ENCODE data around the gene IZUMO1.
"Not testable (repeated sequence)": the region's sequence is repeated elsewhere in the genome, so short reads cannot be mapped to it uniquely, and the experiment has no call there.

The IZUMO1 gene

GRCh38 chr19:48770734-48771472 lies 24.2 kb upstream of the IZUMO1 start (continued):
- TF ChIP-seq, protein P1, sequence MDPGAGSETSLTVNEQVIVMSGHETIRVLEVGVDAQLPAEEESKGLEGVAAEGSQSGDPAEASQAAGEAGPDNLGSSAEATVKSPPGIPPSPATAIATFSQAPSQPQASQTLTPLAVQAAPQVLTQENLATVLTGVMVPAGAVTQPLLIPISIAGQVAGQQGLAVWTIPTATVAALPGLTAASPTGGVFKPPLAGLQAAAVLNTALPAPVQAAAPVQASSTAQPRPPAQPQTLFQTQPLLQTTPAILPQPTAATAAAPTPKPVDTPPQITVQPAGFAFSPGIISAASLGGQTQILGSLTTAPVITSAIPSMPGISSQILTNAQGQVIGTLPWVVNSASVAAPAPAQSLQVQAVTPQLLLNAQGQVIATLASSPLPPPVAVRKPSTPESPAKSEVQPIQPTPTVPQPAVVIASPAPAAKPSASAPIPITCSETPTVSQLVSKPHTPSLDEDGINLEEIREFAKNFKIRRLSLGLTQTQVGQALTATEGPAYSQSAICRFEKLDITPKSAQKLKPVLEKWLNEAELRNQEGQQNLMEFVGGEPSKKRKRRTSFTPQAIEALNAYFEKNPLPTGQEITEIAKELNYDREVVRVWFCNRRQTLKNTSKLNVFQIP (CRISPR knock-in tag; IDR thresholded peaks at IDR 0.05; ENCODE audit: borderline replicate concordance, low read depth): no peak

- TF ChIP-seq, protein P1 (CRISPR knock-in tag; IDR thresholded peaks at IDR 0.05; ENCODE audit: borderline replicate concordance, low read depth): no peak
- TF ChIP-seq, protein P2, sequence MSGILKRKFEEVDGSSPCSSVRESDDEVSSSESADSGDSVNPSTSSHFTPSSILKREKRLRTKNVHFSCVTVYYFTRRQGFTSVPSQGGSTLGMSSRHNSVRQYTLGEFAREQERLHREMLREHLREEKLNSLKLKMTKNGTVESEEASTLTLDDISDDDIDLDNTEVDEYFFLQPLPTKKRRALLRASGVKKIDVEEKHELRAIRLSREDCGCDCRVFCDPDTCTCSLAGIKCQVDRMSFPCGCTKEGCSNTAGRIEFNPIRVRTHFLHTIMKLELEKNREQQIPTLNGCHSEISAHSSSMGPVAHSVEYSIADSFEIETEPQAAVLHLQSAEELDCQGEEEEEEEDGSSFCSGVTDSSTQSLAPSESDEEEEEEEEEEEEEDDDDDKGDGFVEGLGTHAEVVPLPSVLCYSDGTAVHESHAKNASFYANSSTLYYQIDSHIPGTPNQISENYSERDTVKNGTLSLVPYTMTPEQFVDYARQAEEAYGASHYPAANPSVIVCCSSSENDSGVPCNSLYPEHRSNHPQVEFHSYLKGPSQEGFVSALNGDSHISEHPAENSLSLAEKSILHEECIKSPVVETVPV (CRISPR knock-in tag; IDR thresholded peaks at IDR 0.05): no peak
- TF ChIP-seq ZC3H10 (CRISPR knock-in tag; IDR thresholded peaks at IDR 0.05) (no peak), GLIS3 (CRISPR knock-in tag; IDR thresholded peaks at IDR 0.05) (no peak), ARNTL (CRISPR knock-in tag; IDR thresholded peaks at IDR 0.05; ENCODE audit: borderline replicate concordance, low read depth) (no peak), PATZ1 (CRISPR knock-in tag; IDR thresholded peaks at IDR 0.05; ENCODE audit: borderline replicate concordance) (no peak), RARB (CRISPR knock-in tag; IDR thresholded peaks at IDR 0.05) (no peak), ZFP3 (CRISPR knock-in tag; IDR thresholded peaks at IDR 0.05) (no peak), ISL1 (CRISPR knock-in tag; IDR thresholded peaks at IDR 0.05) (no peak), ESRRG (CRISPR knock-in tag; IDR thresholded peaks at IDR 0.05) (no peak), BACH2 (CRISPR knock-in tag; IDR thresholded peaks at IDR 0.05; ENCODE audit: borderline replicate concordance) (no peak), TOX (CRISPR knock-in tag; IDR thresholded peaks at IDR 0.05; ENCODE audit: borderline replicate concordance) (no peak), ZNF70 (CRISPR knock-in tag; IDR thresholded peaks at IDR 0.05) (no peak), CSDC2 (CRISPR knock-in tag; IDR thresholded peaks at IDR 0.05) (no peak), SNAI2 (CRISPR knock-in tag; IDR thresholded peaks at IDR 0.05) (no peak), OSR1 (CRISPR knock-in tag; IDR thresholded peaks at IDR 0.05) (no peak)
- TF ChIP-seq, protein P3, sequence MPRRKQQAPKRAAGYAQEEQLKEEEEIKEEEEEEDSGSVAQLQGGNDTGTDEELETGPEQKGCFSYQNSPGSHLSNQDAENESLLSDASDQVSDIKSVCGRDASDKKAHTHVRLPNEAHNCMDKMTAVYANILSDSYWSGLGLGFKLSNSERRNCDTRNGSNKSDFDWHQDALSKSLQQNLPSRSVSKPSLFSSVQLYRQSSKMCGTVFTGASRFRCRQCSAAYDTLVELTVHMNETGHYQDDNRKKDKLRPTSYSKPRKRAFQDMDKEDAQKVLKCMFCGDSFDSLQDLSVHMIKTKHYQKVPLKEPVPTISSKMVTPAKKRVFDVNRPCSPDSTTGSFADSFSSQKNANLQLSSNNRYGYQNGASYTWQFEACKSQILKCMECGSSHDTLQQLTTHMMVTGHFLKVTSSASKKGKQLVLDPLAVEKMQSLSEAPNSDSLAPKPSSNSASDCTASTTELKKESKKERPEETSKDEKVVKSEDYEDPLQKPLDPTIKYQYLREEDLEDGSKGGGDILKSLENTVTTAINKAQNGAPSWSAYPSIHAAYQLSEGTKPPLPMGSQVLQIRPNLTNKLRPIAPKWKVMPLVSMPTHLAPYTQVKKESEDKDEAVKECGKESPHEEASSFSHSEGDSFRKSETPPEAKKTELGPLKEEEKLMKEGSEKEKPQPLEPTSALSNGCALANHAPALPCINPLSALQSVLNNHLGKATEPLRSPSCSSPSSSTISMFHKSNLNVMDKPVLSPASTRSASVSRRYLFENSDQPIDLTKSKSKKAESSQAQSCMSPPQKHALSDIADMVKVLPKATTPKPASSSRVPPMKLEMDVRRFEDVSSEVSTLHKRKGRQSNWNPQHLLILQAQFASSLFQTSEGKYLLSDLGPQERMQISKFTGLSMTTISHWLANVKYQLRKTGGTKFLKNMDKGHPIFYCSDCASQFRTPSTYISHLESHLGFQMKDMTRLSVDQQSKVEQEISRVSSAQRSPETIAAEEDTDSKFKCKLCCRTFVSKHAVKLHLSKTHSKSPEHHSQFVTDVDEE (CRISPR knock-in tag; IDR thresholded peaks at IDR 0.05): no peak
- peak; percentile 48; the same call in 2 of the 3 replicates for ATAC-seq
Measured at GRCh38 chr19:48770266-48770665, 23.6 kb upstream of the IZUMO1 start.

DNA sequence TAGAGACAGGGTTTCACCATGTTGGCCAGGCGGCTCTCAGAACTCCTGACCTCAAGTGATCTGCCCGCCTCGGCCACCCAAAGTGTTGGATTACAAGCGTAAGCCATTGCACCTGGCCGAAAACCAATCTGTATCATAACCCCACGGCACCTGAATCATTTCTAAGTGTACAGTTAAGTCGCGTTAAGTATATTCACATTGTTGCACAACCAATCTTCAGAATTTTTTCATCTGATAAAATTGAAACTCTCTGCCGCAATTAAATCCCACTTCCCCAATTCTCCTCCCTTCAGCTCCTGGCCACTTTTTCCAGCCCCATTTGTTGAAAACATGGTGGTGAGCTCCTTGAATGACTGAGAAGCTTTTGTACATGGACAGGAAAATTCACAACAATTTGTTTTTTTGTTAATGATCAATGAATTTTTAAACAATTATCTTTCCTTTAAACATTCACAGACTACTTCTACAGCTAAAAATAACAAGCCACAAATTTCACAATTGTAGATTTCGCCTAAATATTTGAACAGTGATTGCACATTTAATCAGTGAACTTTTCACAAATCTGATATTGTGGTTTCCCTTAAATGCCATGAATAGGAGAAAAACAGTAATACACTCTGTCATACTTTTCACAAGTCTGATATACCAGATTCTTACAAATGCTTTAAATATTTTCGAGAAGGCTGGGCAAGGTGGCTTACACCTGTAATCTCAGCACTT lies 22.4 kb upstream of the IZUMO1 start:
- ATAC-seq: no peak
- TF ChIP-seq, protein P4, sequence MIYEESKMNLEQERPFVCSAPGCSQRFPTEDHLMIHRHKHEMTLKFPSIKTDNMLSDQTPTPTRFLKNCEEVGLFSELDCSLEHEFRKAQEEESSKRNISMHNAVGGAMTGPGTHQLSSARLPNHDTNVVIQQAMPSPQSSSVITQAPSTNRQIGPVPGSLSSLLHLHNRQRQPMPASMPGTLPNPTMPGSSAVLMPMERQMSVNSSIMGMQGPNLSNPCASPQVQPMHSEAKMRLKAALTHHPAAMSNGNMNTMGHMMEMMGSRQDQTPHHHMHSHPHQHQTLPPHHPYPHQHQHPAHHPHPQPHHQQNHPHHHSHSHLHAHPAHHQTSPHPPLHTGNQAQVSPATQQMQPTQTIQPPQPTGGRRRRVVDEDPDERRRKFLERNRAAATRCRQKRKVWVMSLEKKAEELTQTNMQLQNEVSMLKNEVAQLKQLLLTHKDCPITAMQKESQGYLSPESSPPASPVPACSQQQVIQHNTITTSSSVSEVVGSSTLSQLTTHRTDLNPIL (CRISPR knock-in tag; IDR thresholded peaks at IDR 0.05; ENCODE audit: low read depth): no peak

DNA sequence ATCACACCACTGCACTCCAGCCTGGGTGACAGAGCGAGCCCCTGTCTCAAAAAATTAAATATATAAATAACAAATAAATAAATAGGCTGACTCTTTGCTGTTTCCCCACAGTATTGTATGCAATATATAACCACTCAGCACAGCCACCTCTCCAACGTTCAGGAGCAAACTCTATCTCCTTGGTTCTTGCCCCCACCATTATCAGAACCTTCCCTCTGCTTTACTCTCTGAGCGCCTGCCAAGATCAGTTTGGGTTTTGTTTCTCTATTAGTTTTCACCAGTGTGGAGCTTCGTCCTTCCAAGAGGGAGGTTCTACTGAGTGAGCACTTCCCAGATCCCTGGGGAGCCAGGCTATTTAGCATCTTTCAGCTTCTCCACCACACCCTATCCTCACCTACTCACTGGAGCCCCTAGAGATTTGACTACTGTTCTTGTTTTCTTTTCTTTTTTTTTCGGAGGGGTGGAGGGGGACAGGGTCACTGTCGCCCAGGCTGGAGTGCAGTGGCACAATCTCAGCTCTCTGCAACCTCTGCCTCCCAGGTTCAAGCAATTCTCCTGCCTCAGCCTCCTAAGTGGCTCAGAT lies 21.6 kb upstream of the IZUMO1 start:
- peak; percentile 26; the same call in 2 of the 3 replicates for ATAC-seq

DNA sequence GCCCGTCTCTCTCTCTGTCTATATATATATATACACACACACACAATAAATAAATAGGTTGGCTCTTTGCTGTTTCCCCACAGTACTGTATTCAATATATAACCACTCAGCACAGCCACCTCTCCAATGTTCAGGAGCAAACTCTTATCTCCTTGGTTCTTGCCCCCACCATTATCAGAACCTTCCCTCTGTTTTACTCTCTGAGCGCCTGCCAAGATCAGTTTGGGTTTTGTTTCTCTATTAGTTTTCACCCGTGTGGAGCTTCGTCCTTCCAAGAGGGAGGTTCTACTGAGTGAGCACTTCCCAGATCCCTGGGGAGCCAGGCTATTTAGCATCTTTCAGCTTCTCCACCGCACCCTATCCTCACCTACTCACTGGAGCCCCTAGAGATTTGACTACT lies 19.1 kb upstream of the IZUMO1 start:
- not testable (repeated sequence) for ATAC-seq

Measured in SK-N-SH treated with all-trans-retinoic acid at 6 μM for 48 hours (cell line).